ENCODE measurements around the gene TTC32.

TTC32 gene

DNA sequence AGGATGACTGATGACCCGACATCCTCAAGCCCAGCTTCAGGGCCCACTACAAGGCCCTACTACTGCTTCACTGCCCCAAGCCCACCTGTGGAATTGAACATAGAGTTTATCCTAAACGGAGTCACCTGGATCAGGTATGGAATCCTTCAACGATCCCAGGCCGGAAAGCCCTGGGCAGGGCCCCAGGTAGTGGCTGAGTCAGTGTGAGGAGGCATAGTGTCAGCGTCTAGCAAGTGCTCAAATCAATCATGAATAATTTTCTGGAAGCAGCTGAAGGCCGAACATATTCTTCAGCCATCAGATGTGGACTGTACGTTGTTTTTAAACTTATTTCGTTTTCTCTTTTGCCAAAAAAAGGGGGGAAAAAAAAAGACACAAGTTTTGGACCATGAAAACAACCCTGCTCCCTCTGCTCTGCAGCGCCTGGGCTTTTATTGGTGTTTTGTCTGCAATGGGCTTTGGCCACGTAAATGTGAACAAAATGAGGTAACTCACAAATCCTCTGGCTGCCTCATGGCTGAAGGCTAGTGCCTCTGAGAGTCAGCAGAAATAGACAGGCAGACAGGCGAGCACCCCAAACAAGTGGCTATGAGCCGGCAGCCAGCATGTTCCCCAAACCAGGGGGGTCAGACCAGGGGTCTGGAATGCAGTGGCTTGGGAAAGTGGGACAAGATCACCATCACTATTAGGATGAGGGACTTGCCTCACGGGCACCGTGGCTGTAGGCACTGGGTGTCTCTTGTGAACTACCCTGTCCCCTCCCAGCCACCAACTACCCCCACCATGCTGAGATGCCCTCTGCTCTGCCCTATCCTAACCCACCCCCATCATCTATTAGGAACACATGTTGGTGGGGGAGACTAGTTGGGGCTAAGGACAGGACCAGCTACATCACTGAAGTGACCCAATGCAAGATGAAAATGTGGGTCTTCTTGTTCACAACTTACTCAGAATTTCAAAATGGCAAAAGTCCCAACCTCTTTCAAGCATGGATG, 51.4 kb downstream of the TTC32 start:
- no peak for DNase-seq (ENCODE audit: low spot score)

DNA sequence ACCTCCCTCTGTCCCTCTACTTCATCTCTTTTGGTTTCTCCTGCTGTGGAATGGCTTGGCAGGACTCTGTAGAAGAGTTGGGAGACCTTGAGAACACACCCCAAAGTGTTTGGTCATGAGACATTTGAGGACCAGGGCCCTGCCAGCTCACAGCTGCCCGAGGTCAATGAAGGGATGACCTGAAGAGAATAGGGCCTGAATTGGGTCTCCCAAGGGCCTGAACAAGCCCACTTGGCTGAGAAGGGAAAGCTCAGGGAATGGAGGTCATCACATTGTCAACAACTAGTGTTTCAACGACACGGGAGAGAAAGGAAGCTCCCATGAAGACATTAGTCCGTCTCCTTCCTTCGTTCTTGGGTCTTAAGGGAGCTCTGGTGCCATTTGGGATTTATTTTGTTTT, 52.8 kb downstream of the TTC32 start:
- no peak for DNase-seq (ENCODE audit: low spot score)

GRCh38 chr2:19848029-19848750, 53.6 kb downstream of the TTC32 start:
- DNase-seq (ENCODE audit: low spot score) = no peak

DNA sequence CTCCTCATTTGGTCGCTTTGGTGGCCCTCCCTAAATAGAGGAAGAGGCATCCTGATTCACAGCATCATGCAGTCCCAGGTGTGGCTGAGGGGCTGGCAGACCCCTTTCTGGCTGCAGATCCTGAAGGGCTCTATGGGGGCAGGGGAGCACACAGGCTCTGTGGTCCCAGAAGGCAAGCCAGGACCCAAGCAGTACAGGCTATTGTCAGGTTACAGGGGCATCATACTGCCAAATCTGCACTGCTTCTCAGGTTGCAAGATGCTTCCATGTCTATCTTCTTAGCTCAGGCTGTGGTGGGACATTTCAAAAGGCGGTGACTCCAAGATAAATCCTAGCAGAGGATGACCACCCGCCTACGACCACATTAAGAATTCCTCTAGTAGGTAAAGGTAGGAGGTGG, 54.3 kb downstream of the TTC32 start:
- DNase-seq (ENCODE audit: low spot score) = no peak
